ENCODE data around the gene ACYP1. TPM values are rescaled to one million over a fixed set of nuclear protein-coding genes. Genes with fewer than 3 reads are reported as not detected.

The ACYP1 gene
- total and polyA plus RNA-seq, 9 of the 15 experiments (the other 6 are each of a cell fraction or from before 2014, with no cell fraction given), result 19.9 to 113 (median 52.3) TPM

DNA sequence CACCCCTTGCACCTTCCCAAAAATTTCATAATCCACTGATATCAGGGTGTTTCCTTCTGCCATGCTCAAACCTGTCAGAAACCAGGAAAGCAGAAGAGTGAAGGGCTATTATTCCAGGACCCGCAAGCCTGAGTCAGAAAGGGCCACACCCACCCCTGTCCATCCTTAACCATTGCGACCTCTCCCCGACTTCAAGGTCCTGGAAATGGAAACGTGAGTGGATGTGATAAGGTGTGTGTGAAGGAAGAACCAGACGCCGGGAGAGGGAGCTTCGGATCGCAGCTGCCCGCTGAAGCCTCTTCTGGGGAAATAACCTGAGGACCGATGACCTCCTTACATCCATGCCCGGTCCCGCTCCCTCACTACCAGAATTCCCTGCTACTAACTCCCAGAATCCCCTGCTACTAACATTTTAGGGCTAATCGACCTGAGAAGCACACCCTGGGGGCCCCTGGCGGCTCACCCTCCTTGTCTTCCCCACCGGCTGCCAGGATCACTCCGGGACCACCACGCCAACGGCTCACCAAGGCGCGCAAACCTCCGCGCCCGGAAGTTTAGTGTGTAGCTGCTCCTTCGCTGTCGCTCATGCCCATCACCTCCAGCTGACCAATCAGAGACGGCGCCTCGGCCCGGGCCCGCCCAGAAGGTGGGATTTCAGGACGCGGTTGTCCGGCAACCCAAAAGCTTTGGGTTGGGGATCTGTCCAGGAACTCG lies at the start of gene ACYP1 (continued):
- TF ChIP-seq EGR1 (conservative IDR thresholded peaks at IDR 0.05) (no peak), ZNF444 (CRISPR knock-in tag; IDR thresholded peaks at IDR 0.05) (no peak), ZMIZ1 (IDR thresholded peaks at IDR 0.05; ENCODE audit: low read depth in 2 of 2, low read length in 2 of 2) (no peak), POLR2H (tag; IDR thresholded peaks at IDR 0.05; ENCODE audit: low read depth) (no peak), ZNF140 (CRISPR knock-in tag; IDR thresholded peaks at IDR 0.05) (no peak), ZBTB8A (IDR thresholded peaks at IDR 0.05; ENCODE audit: partially characterized antibody) (no peak), ZNF311 (CRISPR knock-in tag; IDR thresholded peaks at IDR 0.05) (no peak), SREBF1 (IDR thresholded peaks at IDR 0.05; ENCODE audit: borderline replicate concordance, low read depth, low read length) (no peak), ZEB2 (IDR thresholded peaks at IDR 0.05) (peak; percentile 33; the same call in 1 of the 2 replicates), CTBP1 (IDR thresholded peaks at IDR 0.05; ENCODE audit: borderline replicate concordance) (peak; percentile 61), CREM (IDR thresholded peaks at IDR 0.05; ENCODE audit: low read depth) (no peak; the same call in none of the 2 replicates), HNRNPH1 (optimal IDR thresholded peaks at IDR 0.05; ENCODE audit: low read depth, low read length) (no peak), PHB (CRISPR knock-in tag; IDR thresholded peaks at IDR 0.05) (no peak), KLF10 (CRISPR knock-in tag; IDR thresholded peaks at IDR 0.05) (no peak), HDGF (IDR thresholded peaks at IDR 0.05) (no peak), EP400 (IDR thresholded peaks at IDR 0.05) (peak; percentile 73), BDP1 (IDR thresholded peaks at IDR 0.05; ENCODE audit: insufficient read depth, insufficient read length) (no peak), NCOA6 (IDR thresholded peaks at IDR 0.05) (no peak), MBD2 (IDR thresholded peaks at IDR 0.05; ENCODE audit: borderline replicate concordance, low read depth) (peak; percentile 94), NFIX (CRISPR knock-in tag; IDR thresholded peaks at IDR 0.05; ENCODE audit: low read depth) (no peak), IRF2 (CRISPR knock-in tag; IDR thresholded peaks at IDR 0.05) (no peak), FOXP1 (CRISPR knock-in tag; IDR thresholded peaks at IDR 0.05) (no peak), ZKSCAN1 (IDR thresholded peaks at IDR 0.05; ENCODE audit: low read depth, low read length) (no peak), CREB3 (tag; conservative IDR thresholded peaks at IDR 0.05; ENCODE audit: low read depth) (no peak), NFXL1 (CRISPR knock-in tag; IDR thresholded peaks at IDR 0.05) (no peak), KLF16 (IDR thresholded peaks at IDR 0.05) (no peak)
- TF ChIP-seq, protein P1, sequence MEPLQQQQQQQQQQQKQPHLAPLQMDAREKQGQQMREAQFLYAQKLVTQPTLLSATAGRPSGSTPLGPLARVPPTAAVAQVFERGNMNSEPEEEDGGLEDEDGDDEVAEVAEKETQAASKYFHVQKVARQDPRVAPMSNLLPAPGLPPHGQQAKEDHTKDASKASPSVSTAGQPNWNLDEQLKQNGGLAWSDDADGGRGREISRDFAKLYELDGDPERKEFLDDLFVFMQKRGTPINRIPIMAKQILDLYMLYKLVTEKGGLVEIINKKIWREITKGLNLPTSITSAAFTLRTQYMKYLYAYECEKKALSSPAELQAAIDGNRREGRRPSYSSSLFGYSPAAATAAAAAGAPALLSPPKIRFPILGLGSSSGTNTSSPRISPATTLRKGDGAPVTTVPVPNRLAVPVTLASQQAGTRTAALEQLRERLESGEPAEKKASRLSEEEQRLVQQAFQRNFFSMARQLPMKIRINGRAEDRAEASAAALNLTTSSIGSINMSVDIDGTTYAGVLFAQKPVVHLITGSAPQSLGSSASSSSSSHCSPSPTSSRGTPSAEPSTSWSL (CRISPR knock-in tag; IDR thresholded peaks at IDR 0.05; ENCODE audit: borderline replicate concordance), result no peak
